GM18498 (cell line): ENCODE results near the gene LAMA3.

Experiments
- ATAC-seq: cut with Tn5 transposase; IDR thresholded peaks from one replicate; pipeline ENCODE4 v1.9.1; 2021; ENCODE audit warnings: mild to moderate bottlenecking, moderate library complexity; ENCODE audit not compliant: unreplicated experiment

Gene LAMA3

GRCh38 chr18:23963443-23964165 lies 274.4 kb downstream of the LAMA3 start:
- ATAC-seq: no peak

GRCh38 chr18:23964282-23965238 lies 275.3 kb downstream of the LAMA3 start:
- ATAC-seq: no peak

- no peak for ATAC-seq
These were observed 277.7 kb downstream of the LAMA3 start for GRCh38 chr18:23966909-23967308.

GRCh38 chr18:23967321-23968089 lies 278.3 kb downstream of the LAMA3 start:
- peak; percentile 75 for ATAC-seq

- no peak for ATAC-seq
These were observed 279.7 kb downstream of the LAMA3 start for GRCh38 chr18:23968638-23969604.

- ATAC-seq: no peak
These were observed 280.4 kb downstream of the LAMA3 start for GRCh38 chr18:23969664-23970063.

- no peak for ATAC-seq
These were observed 281.2 kb downstream of the LAMA3 start for GRCh38 chr18:23970161-23971096.

- no peak for ATAC-seq
These were observed 281.8 kb downstream of the LAMA3 start for GRCh38 chr18:23971097-23971440.

GRCh38 chr18:23971666-23972230 lies 282.5 kb downstream of the LAMA3 start:
- no peak for ATAC-seq

- ATAC-seq: peak; percentile 63
These were observed 283.2 kb downstream of the LAMA3 start for GRCh38 chr18:23972453-23972852.

- no peak for ATAC-seq
These were observed 287.9 kb downstream of the LAMA3 start for GRCh38 chr18:23977103-23977502.

GRCh38 chr18:23977719-23978483 lies 288.6 kb downstream of the LAMA3 start:
- ATAC-seq: no peak

- no peak for ATAC-seq
These were observed 292.2 kb downstream of the LAMA3 start for GRCh38 chr18:23981369-23981980.

- ATAC-seq: no peak
These were observed 293.2 kb downstream of the LAMA3 start for GRCh38 chr18:23982155-23983079.

GRCh38 chr18:23983112-23983511 lies 293.9 kb downstream of the LAMA3 start:
- ATAC-seq: no peak

GRCh38 chr18:23986600-23987359 lies 297.5 kb downstream of the LAMA3 start:
- ATAC-seq: peak; percentile 66
